ENCODE measurements around the gene EPHB2.

EPHB2 gene

GRCh38 chr1:22900451-22900850 is 189.8 kb downstream of the EPHB2 start:
- no peak overlapping the region for H2AFZ ChIP-seq (ENCODE audit: low read length)
- H3K14ac ChIP-seq (ENCODE audit: low read length): no peak overlapping the region
- H2AK5ac ChIP-seq (ENCODE audit: low read depth, low read length): no peak overlapping the region
- H2BK15ac ChIP-seq (ENCODE audit: low read length): no peak overlapping the region
- no peaks in the 10 kb centered on the region for H3K27me3 ChIP-seq (ENCODE audit: control insufficient read depth in 3 of 3, insufficient read depth in 3 of 3, low read depth in 1 of 3, low read length in 3 of 3)
- no peaks in the 10 kb centered on the region for H3K4me1 ChIP-seq (ENCODE audit: control insufficient read depth in 2 of 2, insufficient read depth in 1 of 2, low read depth in 1 of 2, low read length in 2 of 2)
- no peak for DNase-seq (ENCODE audit: low spot score)
- no peak overlapping the region for H3K4me3 ChIP-seq (ENCODE audit: low read length in 2 of 2)
- H2BK12ac ChIP-seq (ENCODE audit: low read length): no peak overlapping the region
- H4K91ac ChIP-seq (ENCODE audit: low read depth, low read length, poor library complexity): no peak overlapping the region
- no CpG with 5 or more reads among the region's 3 CpGs for WGBS, 2 donors (ENCODE audit: extremely low coverage in 2 of 2, insufficient read length in 2 of 2, insufficient replicate concordance in 1 of 2)
- no peak overlapping the region for H3K4ac ChIP-seq (ENCODE audit: low read length)
- H4K8ac ChIP-seq (ENCODE audit: low read depth, low read length): no peak overlapping the region
- peaks cover 3 to 5% of the 10 kb centered on the region in 2 donors for H3K36me3 ChIP-seq (replicated peaks in 1 of 2; ENCODE audit: control insufficient read depth in 2 of 2, insufficient read depth in 2 of 2, low read length in 2 of 2)
- H3K9me3 ChIP-seq (replicated peaks in 1 of 2; ENCODE audit: control insufficient read depth in 2 of 2, insufficient read depth in 1 of 2, low read depth in 1 of 2, low read length in 2 of 2): no peaks in the 10 kb centered on the region
- no peak overlapping the region for H3K18ac ChIP-seq (ENCODE audit: low read length)
- H3K9ac ChIP-seq (ENCODE audit: low read depth, low read length, poor library complexity): no peak overlapping the region
- H3K27ac ChIP-seq (replicated peaks; ENCODE audit: low read length): no peak overlapping the region
- H2BK5ac ChIP-seq (ENCODE audit: low read length): no peak overlapping the region
- no peak overlapping the region for H2BK120ac ChIP-seq (ENCODE audit: low read depth, low read length)
- no peaks in the 10 kb centered on the region for H3K79me1 ChIP-seq (ENCODE audit: low read depth, low read length)
- H3K23ac ChIP-seq (ENCODE audit: low read depth, low read length, poor library complexity): no peak overlapping the region
- no peak overlapping the region for H3K4me2 ChIP-seq (ENCODE audit: insufficient read depth, low read length, poor library complexity, severe bottlenecking)

- Histone ChIP-seq H3K4me2 (ENCODE audit: insufficient read depth, low read length, poor library complexity, severe bottlenecking) (no peak overlapping the region), H4K91ac (ENCODE audit: low read depth, low read length, poor library complexity) (no peak overlapping the region), H3K9ac (ENCODE audit: low read depth, low read length, poor library complexity) (no peak overlapping the region)
Observed at GRCh38 chr1:22903113-22903512, 192.5 kb downstream of the EPHB2 start.

GRCh38 chr1:22906968-22907367 is 196.3 kb downstream of the EPHB2 start:
- Histone ChIP-seq H2BK15ac (ENCODE audit: low read length) (no peak overlapping the region), H3K18ac (ENCODE audit: low read length) (no peak overlapping the region), H3K27me3 (ENCODE audit: control insufficient read depth in 3 of 3, insufficient read depth in 3 of 3, low read depth in 1 of 3, low read length in 3 of 3) (no peaks in the 10 kb centered on the region), H3K23ac (ENCODE audit: low read depth, low read length, poor library complexity) (no peak overlapping the region), H3K9me3 (replicated peaks in 1 of 2; ENCODE audit: control insufficient read depth in 2 of 2, insufficient read depth in 1 of 2, low read depth in 1 of 2, low read length in 2 of 2) (no peaks in the 10 kb centered on the region), H2AFZ (ENCODE audit: low read length) (no peak overlapping the region), H3K79me1 (ENCODE audit: low read depth, low read length) (no peaks in the 10 kb centered on the region), H3K4me1 (ENCODE audit: control insufficient read depth in 2 of 2, insufficient read depth in 1 of 2, low read depth in 1 of 2, low read length in 2 of 2) (no peaks in the 10 kb centered on the region), H4K8ac (ENCODE audit: low read depth, low read length) (no peak overlapping the region), H3K4me2 (ENCODE audit: insufficient read depth, low read length, poor library complexity, severe bottlenecking) (no peak overlapping the region), H3K4ac (ENCODE audit: low read length) (no peak overlapping the region), H2BK5ac (ENCODE audit: low read length) (no peak overlapping the region), H2BK12ac (ENCODE audit: low read length) (no peak overlapping the region), H2BK120ac (ENCODE audit: low read depth, low read length) (no peak overlapping the region), H3K27ac (replicated peaks; ENCODE audit: low read length) (no peak overlapping the region), H3K9ac (ENCODE audit: low read depth, low read length, poor library complexity) (no peak overlapping the region), H2AK5ac (ENCODE audit: low read depth, low read length) (no peak overlapping the region), H3K36me3 (replicated peaks in 1 of 2; ENCODE audit: control insufficient read depth in 2 of 2, insufficient read depth in 2 of 2, low read length in 2 of 2) (peaks cover 23 to 58% of the 10 kb centered on the region in 2 donors), H4K91ac (ENCODE audit: low read depth, low read length, poor library complexity) (no peak overlapping the region), H3K14ac (ENCODE audit: low read length) (no peak overlapping the region), H3K4me3 (ENCODE audit: low read length in 2 of 2) (no peak overlapping the region)
- WGBS, 2 donors (ENCODE audit: extremely low coverage in 2 of 2, insufficient read length in 2 of 2, insufficient replicate concordance in 1 of 2): no CpG with 5 or more reads among the region's 2 CpGs
- DNase-seq (ENCODE audit: low spot score): no peak

More at GRCh38 chr1:22903113-22903512, 192.5 kb downstream of the EPHB2 start:
- H3K79me1 ChIP-seq (ENCODE audit: low read depth, low read length): no peaks in the 10 kb centered on the region
- no peaks in the 10 kb centered on the region for H3K27me3 ChIP-seq (ENCODE audit: control insufficient read depth in 3 of 3, insufficient read depth in 3 of 3, low read depth in 1 of 3, low read length in 3 of 3)
- peak overlapping the region; percentile 18 for H3K23ac ChIP-seq (ENCODE audit: low read depth, low read length, poor library complexity)
- no peak overlapping the region for H2AK5ac ChIP-seq (ENCODE audit: low read depth, low read length)
- H2BK15ac ChIP-seq (ENCODE audit: low read length): peak overlapping the region; percentile 7
- no peak for DNase-seq (ENCODE audit: low spot score)
- peaks cover 7 to 23% of the 10 kb centered on the region in 2 donors for H3K36me3 ChIP-seq (replicated peaks in 1 of 2; ENCODE audit: control insufficient read depth in 2 of 2, insufficient read depth in 2 of 2, low read length in 2 of 2)
- H3K4ac ChIP-seq (ENCODE audit: low read length): no peak overlapping the region
- H4K8ac ChIP-seq (ENCODE audit: low read depth, low read length): no peak overlapping the region
- no peak overlapping the region for H2BK5ac ChIP-seq (ENCODE audit: low read length)
- H3K18ac ChIP-seq (ENCODE audit: low read length): no peak overlapping the region
- H2BK12ac ChIP-seq (ENCODE audit: low read length): no peak overlapping the region
- H3K4me3 ChIP-seq (ENCODE audit: low read length in 2 of 2): no peak overlapping the region
- no peak overlapping the region for H3K27ac ChIP-seq (replicated peaks; ENCODE audit: low read length)
- no CpG with 5 or more reads among the region's 3 CpGs for WGBS, 2 donors (ENCODE audit: extremely low coverage in 2 of 2, insufficient read length in 2 of 2, insufficient replicate concordance in 1 of 2)
- H2AFZ ChIP-seq (ENCODE audit: low read length): no peak overlapping the region
- no peak overlapping the region for H3K14ac ChIP-seq (ENCODE audit: low read length)
- no peaks in the 10 kb centered on the region for H3K9me3 ChIP-seq (replicated peaks in 1 of 2; ENCODE audit: control insufficient read depth in 2 of 2, insufficient read depth in 1 of 2, low read depth in 1 of 2, low read length in 2 of 2)
- no peak overlapping the region for H2BK120ac ChIP-seq (ENCODE audit: low read depth, low read length)
- no peaks in the 10 kb centered on the region for H3K4me1 ChIP-seq (ENCODE audit: control insufficient read depth in 2 of 2, insufficient read depth in 1 of 2, low read depth in 1 of 2, low read length in 2 of 2)

GRCh38 chr1:22907528-22907927 is 196.9 kb downstream of the EPHB2 start:
- Histone ChIP-seq H3K18ac (ENCODE audit: low read length) (no peak overlapping the region), H2BK12ac (ENCODE audit: low read length) (no peak overlapping the region), H3K9ac (ENCODE audit: low read depth, low read length, poor library complexity) (no peak overlapping the region), H2BK120ac (ENCODE audit: low read depth, low read length) (no peak overlapping the region), H3K79me1 (ENCODE audit: low read depth, low read length) (no peaks in the 10 kb centered on the region), H4K8ac (ENCODE audit: low read depth, low read length) (no peak overlapping the region), H3K9me3 (replicated peaks in 1 of 2; ENCODE audit: control insufficient read depth in 2 of 2, insufficient read depth in 1 of 2, low read depth in 1 of 2, low read length in 2 of 2) (no peaks in the 10 kb centered on the region), H3K27ac (replicated peaks; ENCODE audit: low read length) (no peak overlapping the region), H3K27me3 (ENCODE audit: control insufficient read depth in 3 of 3, insufficient read depth in 3 of 3, low read depth in 1 of 3, low read length in 3 of 3) (no peaks in the 10 kb centered on the region), H3K23ac (ENCODE audit: low read depth, low read length, poor library complexity) (no peak overlapping the region), H3K4me1 (ENCODE audit: control insufficient read depth in 2 of 2, insufficient read depth in 1 of 2, low read depth in 1 of 2, low read length in 2 of 2) (no peaks in the 10 kb centered on the region), H3K4me2 (ENCODE audit: insufficient read depth, low read length, poor library complexity, severe bottlenecking) (no peak overlapping the region), H2BK5ac (ENCODE audit: low read length) (no peak overlapping the region), H3K4ac (ENCODE audit: low read length) (no peak overlapping the region), H3K36me3 (replicated peaks in 1 of 2; ENCODE audit: control insufficient read depth in 2 of 2, insufficient read depth in 2 of 2, low read length in 2 of 2) (peaks cover 28 to 64% of the 10 kb centered on the region in 2 donors), H4K91ac (ENCODE audit: low read depth, low read length, poor library complexity) (no peak overlapping the region), H2BK15ac (ENCODE audit: low read length) (no peak overlapping the region), H2AFZ (ENCODE audit: low read length) (no peak overlapping the region), H3K14ac (ENCODE audit: low read length) (no peak overlapping the region), H2AK5ac (ENCODE audit: low read depth, low read length) (no peak overlapping the region), H3K4me3 (ENCODE audit: low read length in 2 of 2) (no peak overlapping the region)
- WGBS, 2 donors (ENCODE audit: extremely low coverage in 2 of 2, insufficient read length in 2 of 2, insufficient replicate concordance in 1 of 2): no CpG with 5 or more reads among the region's 3 CpGs
- DNase-seq (ENCODE audit: low spot score): no peak

All from neuronal stem cell (in vitro differentiated cells).